Lower leg skin (tissue), 4 donors: ENCODE results near the gene BMP6. TPM values are rescaled to one million over a fixed set of nuclear protein-coding genes. Genes with fewer than 3 reads are reported as not detected.

Experiments used
- DNase-seq, 2 donors: peaks; one replicate each; pipeline ENCODE4 v3.0.0-alpha.2; 2019; ENCODE audit warnings: low spot score in 2 of 2
- H3K4me3 ChIP-seq: fragments of 200-600 bp; sonication (generic); 2 replicates; pipeline ENCODE4 v1.5.1; 2017; ENCODE audit warnings: mild to moderate bottlenecking, low read depth; ENCODE audit not compliant: poor library complexity, severe bottlenecking
- POLR2A ChIP-seq, 2 donors: fragments of 450-650 bp; IDR thresholded peaks; one replicate each; pipeline ENCODE4 v1.6.1; 2016 to 2017; ENCODE audit warnings: antibody characterized with exemption in 2 of 2, mild to moderate bottlenecking in 1 of 2, moderate library complexity in 1 of 2
- WGBS, 2 donors: methylation state at CpG; one replicate each; pipeline ENCODE4 v1.1.5; 2018; 5-methylcytosine and 5-hydroxymethylcytosine counted together
- intact Hi-C: fragments of 100-400 bp; cut with DNase I; formaldehyde crosslinking; loops from one replicate; pipeline ENCODE4 v1.15.0; 2023; ENCODE audit warnings: low total_unique reads
- total RNA-seq, 4 donors: library from RNA; depleted of rRNA; stranded (reverse); fragments of >200 nt; gene quantifications; one replicate each; pipeline ENCODE4 v1.1.0, GENCODE V29; 2016
- TF ChIP-seq, protein P1 (sequence below), 3 donors: fragments of 450-650 bp; IDR thresholded peaks; one replicate each; pipeline ENCODE4 v1.5.1; 2016; ENCODE audit warnings: antibody characterized with exemption in 3 of 3, mild to moderate bottlenecking in 3 of 3, moderate library complexity in 2 of 3

The BMP6 gene
- total RNA-seq, 4 donors from 2014 or later: 1.7 to 11.2 (median 6.2) TPM

DNA sequence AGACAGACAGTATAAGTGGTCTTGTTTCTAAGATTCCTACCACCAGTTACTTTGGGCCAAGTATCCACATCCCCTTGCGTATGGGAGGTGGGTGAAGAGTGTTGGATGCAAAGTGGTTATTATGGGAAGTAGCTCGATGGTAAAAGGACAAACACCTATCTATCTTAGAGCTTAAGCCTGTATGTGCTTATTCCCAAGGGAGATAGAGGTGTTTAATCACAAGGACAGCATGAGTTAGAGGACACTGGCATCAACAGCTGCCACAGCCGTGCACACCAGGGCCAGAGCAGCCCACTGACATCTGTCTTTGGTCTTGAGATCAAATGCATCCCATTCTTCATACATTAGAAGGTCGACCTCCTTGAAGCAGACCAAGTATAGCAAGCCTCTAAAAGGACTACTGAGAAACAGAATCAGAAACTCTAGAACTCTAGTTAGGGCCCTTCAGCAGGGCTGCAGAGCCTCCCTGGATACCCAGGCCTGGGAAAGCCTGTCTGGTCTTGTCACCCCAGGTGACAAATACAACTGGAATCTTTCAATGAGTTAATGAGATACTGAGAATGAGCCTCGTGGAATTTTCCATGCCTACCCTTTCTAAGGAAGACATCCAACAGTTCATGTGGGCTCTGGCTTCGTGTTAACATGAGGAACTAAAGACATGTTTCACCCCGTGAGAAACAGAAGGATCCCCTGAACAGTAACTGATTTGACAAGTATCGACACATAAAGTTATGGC lies 156.0 kb downstream of the BMP6 start:
- 68 to 77% methylated on average over 8 of the region's 8 CpGs for WGBS, 2 donors
- no peak for TF ChIP-seq POLR2A (IDR thresholded peaks at IDR 0.05)
- TF ChIP-seq, protein P1, sequence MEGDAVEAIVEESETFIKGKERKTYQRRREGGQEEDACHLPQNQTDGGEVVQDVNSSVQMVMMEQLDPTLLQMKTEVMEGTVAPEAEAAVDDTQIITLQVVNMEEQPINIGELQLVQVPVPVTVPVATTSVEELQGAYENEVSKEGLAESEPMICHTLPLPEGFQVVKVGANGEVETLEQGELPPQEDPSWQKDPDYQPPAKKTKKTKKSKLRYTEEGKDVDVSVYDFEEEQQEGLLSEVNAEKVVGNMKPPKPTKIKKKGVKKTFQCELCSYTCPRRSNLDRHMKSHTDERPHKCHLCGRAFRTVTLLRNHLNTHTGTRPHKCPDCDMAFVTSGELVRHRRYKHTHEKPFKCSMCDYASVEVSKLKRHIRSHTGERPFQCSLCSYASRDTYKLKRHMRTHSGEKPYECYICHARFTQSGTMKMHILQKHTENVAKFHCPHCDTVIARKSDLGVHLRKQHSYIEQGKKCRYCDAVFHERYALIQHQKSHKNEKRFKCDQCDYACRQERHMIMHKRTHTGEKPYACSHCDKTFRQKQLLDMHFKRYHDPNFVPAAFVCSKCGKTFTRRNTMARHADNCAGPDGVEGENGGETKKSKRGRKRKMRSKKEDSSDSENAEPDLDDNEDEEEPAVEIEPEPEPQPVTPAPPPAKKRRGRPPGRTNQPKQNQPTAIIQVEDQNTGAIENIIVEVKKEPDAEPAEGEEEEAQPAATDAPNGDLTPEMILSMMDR (IDR thresholded peaks at IDR 0.05): no peak

DNA sequence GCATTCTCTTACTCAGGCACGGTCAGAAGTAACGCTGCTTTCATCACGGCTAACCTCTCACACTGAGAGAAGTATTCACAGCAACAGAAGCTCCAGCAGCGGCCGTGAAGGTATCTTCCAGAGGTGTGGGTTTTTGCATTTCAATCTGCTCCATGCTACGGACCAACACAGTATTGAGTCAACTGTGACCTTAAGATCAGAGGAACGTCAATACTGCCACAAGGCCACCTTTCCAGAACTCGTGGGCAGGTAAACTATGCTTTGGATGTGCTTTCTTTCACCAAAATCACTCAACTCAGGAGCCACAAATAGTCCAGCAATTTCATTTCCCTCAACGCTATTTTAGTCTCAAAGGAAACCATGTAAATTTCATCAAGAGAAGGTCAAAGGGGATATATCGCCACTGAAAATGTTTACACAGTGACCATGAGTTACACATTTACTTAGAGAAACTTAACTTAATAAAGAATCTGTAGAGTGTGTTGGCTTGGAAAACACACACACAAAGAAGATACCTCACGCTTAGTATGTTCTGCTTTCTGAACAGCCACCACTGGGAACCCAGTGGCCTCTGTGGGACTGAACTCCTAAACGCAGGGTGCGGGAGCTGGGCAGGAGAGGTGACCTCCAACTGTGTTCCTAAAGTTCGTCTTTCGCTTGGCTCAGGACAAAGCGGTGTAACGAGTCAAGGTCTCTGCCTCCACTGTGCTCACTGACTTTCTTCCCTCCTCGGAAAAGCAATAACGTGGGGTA lies 156.8 kb downstream of the BMP6 start:
- no peak overlapping the region for H3K4me3 ChIP-seq
- intact Hi-C loops: no loop called here
- 86 to 87% methylated on average over 19 of the region's 19 CpGs for WGBS, 2 donors
- no peak for DNase-seq
- no peak for TF ChIP-seq POLR2A (IDR thresholded peaks at IDR 0.05)
- TF ChIP-seq, protein P1 (IDR thresholded peaks at IDR 0.05): no peak

More for the DNA sequence above, 156.0 kb downstream of the BMP6 start:
- H3K4me3 ChIP-seq: no peak overlapping the region
- intact Hi-C loops: no loop called here
- no peak for DNase-seq

DNA sequence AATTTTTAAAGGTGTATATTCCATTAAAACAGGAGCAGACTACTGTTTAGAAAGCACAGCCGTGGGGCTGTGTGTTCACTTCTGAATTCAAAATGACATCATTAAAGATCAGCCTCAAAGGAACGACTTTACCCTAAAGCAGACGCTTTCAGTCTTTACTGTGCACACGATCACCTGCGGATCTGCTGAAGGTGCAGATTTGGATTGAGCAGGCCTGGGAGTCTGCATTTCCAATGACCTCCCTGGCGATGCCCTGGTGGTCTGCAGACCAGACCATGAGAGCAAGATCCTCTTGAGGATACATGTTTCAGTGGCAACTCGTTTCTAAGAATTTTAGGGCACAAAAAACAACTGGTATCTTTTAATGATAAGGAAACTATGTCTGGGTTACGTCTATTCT lies 157.5 kb downstream of the BMP6 start:
- 93 to 96% methylated on average over 8 of the region's 8 CpGs for WGBS, 2 donors

DNA sequence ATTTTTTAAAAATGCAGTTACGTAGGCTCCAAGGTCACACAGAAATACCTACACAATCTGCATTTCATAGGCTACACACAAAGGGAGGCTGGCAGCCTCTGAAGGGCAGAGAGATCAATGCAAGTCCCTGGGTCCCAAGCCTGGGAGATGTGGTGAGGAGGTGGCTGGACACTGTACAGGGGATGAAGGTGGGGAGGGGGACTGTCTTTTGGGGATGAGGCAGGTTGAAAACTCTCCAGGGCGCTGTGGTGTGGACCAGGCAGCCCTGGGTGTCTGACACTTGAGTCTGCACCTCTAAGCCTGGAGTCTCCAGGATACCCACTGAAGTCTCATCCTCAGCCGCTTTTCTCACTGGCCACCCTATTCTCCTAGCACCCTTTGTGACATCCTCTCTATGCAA lies 160.2 kb downstream of the BMP6 start:
- DNase-seq: no peak
- TF ChIP-seq POLR2A (IDR thresholded peaks at IDR 0.05): no peak
- TF ChIP-seq, protein P1 (IDR thresholded peaks at IDR 0.05): no peak
- intact Hi-C loops: no loop called here
- no peak overlapping the region for H3K4me3 ChIP-seq
- 94 to 99% methylated on average over 3 of the region's 3 CpGs for WGBS, 2 donors

More for the DNA sequence above, 157.5 kb downstream of the BMP6 start:
- no peak overlapping the region for H3K4me3 ChIP-seq
- no peak for DNase-seq
- TF ChIP-seq, protein P1 (IDR thresholded peaks at IDR 0.05): no peak
- no peak for TF ChIP-seq POLR2A (IDR thresholded peaks at IDR 0.05)
- intact Hi-C loops: no loop called here

DNA sequence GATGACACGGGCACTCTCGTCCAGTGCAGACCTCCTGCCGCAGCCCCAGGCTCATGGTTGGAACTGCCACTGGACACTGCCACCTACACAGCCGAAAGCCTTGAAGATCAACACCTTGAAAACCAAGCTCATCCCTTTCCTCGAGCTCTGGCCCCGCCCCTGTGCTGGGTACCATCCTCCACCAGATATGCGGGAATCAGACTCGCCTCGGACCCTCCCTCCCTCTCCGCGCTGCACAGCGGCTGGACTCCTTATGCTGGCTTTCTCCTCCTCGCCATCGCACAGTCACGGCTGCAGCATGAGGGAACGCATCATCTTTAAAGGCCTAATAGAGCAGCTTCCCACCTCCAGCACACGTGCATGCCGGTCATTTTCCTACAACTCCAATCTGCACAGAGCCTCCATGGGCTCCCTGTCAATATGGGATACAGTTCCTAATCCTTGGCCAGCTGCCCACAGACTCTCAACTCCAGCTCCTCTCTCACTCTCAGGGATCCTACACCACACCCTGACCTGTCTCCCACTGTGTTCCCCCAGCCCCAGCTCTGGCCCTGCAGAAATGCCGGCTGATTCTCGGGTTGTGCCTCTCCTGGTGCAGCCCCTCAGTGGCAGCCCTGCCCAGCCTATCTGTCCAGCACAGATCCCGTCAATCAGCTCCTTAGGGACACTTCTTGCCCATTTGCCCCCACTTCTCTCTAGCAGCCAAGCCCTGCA lies 161.5 kb downstream of the BMP6 start:
- WGBS, 2 donors: 97 to 98% methylated on average over 21 of the region's 21 CpGs
- DNase-seq: no peak
- TF ChIP-seq POLR2A (IDR thresholded peaks at IDR 0.05): no peak
- TF ChIP-seq, protein P1 (IDR thresholded peaks at IDR 0.05): no peak

More for the DNA sequence above, 161.5 kb downstream of the BMP6 start:
- H3K4me3 ChIP-seq: no peak overlapping the region
- intact Hi-C loops: no loop called here
